ENCODE measurements around the gene KEL.

KEL gene

DNA sequence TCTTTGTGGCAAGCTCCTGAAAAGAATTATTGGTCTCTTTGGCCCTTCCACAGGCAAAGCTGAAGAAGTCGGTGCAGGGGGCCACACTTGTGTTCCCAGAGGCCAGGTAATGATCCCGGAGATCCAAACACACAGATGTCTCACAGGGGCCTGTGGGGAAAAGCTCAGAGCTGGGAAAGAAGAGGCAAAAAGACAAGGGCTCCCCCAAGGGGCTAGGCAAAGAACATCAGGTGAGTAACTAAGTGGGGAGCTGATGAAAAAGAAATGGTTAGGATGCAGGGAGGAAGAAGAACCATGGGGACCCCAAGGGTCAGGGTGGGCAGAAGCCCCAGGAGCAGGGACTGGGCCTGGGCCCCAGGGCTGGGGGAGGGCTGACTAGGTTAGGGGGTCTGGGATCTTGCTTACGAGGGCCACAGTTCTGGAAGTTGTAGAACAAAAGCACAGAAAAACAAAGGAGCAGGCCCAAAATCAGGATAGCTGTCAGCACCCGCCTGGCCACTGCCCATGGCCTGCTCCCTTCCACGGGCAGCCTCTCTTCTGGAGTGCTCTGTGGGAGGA lies 1.1 kb downstream of the KEL start:
- DNase-seq = no peak

DNA sequence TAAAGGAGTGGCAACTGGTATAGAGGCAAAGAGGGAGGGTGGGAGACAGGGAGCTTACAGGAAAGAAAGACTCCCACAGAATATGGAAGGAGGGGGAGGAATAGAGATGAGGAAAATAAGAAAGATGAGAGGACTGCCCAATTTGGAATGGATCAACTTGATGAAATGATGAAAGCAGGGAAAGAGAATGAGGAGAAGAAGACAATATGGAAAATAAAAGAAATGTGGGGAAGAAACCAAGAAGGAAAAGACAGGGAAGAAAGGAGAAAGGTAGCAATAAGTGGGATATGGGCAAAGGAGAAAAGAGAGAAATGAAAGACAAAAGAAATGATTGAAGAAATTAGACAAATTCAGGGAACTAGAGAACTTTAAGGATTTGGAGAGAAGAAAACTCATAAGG lies 3.0 kb downstream of the KEL start:
- DNase-seq = no peak

- no peak for DNase-seq
Measured at GRCh38 chr7:142957723-142958122, 4.4 kb downstream of the KEL start.

- no peak for DNase-seq
Measured at GRCh38 chr7:142956951-142957623, 5.1 kb downstream of the KEL start.

DNA sequence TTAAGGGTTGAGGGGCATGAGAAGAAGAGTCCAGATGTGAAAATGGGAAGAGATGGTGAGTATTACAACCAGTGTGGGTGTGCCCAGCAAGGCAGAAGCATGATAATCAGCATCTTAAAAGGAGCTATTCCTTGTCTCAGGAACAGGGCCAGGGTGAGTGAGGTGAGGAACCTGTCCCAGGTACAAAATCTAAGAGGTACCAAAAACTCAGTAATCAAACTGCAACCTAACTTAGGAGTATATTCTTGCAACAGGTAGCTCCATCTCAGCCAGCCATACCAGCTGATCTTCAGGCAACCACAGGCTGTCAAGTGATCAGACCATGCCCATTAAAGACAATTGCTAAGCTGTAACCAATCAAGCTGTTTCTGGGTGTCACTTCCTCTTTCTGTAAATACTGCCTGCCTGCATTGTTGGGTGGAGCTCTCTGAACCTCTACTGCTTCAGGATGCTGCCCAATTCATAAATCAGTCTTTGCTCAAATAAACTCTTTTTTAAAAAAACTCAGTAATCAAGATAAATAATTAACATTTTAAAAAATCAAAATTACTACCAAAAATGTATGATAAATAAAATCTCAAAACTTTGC lies 7.4 kb downstream of the KEL start:
- DNase-seq = no peak

DNA sequence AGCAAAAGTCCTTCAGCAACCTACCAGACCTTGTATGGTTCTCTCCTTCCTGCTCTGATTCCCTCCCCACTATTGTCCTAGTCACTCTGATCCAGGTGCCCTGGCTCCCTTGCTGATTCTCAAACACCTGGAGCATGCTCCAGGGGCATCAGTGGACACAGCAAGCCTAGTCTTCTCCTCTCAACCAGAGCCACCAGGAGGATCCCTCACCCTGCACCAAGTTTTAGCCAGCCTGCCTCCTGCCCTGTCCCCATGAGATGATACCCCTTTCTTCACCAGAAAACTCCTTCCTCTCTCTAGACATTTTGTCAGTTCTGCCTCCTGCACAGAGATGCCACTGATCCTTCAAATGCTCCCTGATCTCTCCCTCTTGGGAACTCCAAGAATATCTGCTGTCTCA lies 11.9 kb downstream of the KEL start:
- no peak for DNase-seq

DNA sequence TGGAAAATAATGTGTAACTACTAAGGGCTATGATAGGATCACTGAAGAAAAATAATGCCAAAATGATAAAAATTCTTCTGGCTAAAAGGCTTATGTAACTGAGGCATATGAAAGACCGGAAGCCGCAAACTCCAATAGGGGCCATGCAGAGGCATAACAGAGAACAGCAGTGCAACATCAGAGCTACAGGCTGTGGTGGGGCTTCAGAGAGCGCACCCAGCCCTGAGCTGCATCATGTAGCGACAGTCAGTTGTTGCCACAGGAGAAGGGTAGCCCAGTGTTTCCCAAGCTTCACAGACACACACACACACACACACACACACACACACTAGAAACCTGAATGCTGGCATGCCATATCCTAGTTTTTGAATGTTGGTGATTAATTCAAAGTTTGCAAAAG lies 13.6 kb downstream of the KEL start:
- DNase-seq = no peak

- DNase-seq = no peak
Measured at GRCh38 chr7:142945001-142945400, 17.2 kb downstream of the KEL start.

DNA sequence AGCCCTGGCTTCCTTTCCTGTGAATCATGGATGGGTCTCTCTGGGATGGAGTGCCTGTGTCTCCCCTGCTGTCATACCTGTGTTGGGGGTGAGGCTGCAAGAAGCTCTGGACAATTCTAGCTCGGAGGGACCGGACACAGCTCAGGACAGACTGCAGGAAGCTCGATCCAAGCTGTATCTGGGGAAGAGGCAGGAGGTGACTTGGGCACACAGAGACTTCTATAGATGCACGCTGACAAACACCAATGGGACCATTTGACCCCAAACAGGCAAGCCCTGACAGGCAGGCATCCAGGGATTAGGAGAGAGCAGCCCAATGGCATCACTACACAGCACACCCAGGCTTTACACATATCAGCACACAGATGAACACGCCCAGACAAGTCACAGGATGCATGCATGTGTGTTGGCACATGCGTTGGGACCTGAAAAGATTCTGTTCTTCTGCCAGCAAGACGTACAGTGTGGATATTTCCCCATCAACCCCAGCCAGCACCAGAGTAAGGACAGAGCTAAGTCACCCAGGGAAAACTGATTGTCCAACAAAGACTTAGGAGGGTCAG lies 18.4 kb downstream of the KEL start:
- DNase-seq = no peak

GRCh38 chr7:142942746-142943145 lies 19.4 kb downstream of the KEL start:
- no peak for DNase-seq

GRCh38 chr7:142941541-142941940 lies 20.6 kb downstream of the KEL start:
- no peak for DNase-seq

GRCh38 chr7:142940966-142941535 lies 21.1 kb downstream of the KEL start:
- no peak for DNase-seq

DNA sequence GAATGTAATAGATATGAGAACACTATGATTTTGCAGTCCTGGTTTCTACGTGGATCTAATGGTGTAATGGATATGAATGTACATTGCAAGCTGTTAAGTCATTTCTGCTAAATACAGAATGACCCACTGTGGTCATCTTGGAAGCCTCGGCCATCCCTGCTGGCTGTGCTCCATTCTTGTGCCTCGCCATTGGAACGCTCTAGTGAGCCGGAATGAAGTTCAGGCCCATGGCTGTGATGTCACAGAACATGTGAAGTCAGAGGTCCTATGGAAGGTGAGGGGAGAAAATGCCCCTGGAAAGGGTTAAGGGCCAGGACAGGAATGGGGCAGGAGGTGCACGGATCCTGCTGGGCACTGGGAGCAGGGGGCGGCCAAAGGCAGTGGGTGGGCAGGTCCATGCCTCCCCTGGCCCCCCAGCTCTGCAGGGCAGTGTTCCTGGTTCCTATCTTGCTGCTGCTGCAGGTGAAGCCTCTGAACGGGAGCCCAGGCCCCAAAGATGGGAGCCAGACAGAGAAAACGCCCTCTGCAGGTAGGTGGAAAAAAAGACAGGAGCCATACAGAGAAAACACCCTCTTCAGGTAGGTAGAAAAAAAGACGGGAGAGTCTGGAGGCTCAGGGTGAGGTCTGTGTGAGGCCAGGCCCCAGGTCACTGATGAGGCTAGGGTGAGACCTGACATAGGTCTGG lies 22.8 kb downstream of the KEL start, which contains the start of gene LLCFC1:
LLCFC1 (plus strand) TSS at position 259 of the 685 bp plus-strand sequence; CDS start at position 397, 138 bp downstream.
- DNase-seq = no peak

- no peak for DNase-seq
Measured at GRCh38 chr7:142938611-142939010, 23.6 kb downstream of the KEL start.

DNA sequence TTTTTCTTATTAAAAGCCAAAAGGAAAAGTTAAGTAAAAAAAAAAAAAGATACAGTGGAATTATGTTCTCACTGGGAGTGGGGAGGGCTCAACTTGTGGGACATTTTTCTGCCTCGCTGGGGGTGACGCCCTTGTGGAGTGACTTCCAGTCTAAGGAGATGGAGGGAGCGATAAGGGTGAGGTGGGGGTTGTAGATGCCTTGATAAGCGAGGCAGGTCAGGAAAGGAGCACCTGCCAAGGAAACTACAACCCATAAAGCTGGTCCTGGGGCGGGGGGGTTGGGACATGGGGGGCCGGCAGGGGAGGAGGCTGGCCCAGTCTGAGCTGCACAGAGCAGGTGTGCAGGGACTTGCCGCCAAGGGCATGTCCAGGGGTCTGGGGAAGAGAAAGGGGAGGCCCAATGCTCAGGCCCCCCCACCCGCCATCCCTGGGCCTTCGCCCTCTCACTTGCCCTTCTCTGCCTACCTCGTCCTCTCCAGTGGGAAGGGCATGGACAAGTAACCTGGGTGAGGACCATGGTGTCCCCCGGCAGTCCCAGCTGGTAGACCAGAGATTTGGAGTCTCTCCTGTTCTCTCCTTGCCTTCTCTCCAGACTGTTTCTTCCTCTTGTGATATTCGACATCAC lies 26.1 kb downstream of the KEL start:
- DNase-seq = no peak

DNA sequence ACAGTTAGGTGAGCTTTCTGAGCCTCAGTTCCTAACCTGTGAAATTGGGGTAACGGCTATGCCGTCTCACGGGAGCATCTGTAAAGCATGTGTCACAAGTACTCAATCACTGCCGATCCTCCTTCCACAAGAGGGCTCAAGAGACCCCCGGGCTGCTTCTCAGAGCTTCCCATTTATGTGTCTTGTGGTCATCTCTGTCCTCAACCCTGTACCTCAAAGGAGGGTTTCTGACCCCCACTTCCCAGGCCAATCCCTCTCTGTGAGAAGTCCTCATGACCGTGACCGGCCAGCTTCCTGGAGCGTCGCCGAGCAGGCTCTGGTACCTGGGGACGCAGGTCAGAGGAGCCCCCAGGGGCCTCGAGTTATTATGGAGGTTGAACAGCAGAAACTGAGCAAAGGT lies 28.1 kb downstream of the KEL start:
- no peak for DNase-seq

DNA sequence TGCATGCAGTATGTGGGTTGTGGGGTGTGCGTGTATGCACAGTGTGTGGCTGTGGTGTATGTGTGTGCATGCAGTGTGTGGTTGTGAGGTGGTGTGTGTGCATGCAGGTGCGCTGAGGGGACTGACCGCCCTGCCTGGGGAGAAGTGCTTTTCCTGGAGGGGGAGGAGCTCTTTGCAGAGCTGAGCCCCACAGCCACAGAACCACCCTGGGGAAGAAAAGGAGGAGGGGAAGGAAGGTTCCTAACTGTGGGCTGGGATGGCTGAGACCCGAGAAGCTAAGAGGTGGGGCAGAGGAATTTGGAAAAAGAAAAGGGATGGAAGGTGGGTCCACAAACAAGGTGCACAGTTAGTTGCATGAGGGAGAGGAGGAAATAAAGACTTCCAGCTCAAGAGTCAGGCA lies 28.5 kb downstream of the KEL start, which contains the start of gene TRPV5:
TRPV5 (minus strand) TSS at position 123 of the 400 bp plus-strand sequence. CDS start 287 bp downstream, outside the sequence.
- DNase-seq = no peak

DNA sequence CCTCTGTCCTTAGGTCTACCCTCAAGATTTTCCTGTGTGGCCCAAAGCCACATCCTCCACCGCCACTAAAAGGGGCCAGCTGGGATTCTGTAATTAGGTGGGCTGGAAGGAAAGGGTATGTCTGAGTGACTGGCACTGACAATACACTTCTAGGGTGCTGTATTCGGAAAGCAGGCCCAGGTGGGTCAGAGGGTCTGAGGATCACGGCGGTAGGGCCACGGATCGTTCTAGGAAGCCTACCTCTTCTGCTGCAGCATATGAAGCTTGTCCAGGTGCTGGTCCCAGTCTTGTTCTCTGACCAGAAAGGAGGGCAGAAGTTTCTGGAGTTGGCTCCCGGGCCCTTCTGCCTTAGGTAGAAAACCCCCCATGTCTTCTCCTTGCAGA lies 29.1 kb downstream of the KEL start:
- no peak for DNase-seq

DNA sequence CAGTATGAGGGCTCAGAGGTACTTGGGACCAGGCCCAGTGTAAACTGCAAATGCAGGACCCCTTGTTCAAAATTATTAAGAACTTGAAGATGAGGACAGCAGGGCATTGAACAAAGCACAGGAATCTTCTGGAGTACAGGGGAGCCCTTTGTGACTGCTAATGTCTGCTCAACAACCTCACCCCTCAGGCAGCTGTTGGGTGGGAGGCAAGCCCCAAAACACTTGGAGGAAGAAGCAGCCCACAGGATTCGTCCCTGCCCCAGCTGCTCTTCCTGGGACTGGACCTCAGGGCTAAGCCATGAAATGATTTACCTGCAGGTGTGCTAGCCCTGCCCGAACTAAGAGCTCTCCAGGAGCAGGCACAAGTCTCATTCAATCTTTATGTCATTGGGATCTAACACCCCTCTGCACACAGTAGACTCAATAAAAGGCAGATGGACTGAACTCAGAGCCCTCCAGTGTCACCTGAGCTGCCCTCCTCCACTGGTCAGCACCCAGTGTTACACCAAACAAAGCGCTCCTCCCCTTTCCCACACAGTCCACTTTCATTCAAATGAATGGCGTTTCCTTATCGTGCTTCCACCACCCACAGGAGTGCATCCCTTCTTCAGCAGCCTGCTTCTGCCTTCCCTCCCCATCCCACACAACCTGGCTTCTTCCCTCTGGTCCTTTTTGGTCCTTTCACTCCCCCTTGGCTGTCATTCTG lies 29.6 kb downstream of the KEL start:
- no peak for DNase-seq

DNA sequence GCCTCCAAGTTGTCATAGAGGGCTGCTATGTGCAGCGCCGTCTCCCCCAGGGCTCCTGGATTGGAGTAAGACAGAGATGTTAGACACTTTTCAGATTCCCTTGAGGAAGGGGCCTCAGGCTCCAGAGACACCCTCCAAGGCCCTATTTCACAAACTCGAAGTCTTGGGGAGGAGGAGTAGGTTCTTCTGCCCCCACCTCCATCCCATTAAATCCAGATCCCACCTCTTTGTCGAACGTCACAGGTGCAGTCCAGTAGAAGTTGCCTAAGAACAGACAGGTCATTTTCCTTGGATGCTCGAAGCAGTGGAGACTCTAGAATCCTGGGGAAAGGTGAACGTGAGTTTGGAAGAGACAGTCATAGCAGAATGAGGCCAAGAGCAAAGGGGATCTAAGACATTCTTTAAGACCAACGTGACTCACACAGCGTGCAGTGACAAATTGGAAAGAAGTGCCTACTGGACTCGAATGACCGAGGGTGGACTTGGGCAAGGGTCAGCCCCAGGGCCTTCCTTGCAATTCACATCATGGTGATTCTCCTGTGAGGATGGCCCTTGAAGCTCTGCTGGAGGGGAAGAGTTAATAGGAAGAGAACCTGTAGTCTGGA lies 31.9 kb downstream of the KEL start:
- DNase-seq = no peak

GRCh38 chr7:142927949-142928348 lies 34.2 kb downstream of the KEL start:
- no peak for DNase-seq
